Gastrocnemius medialis (tissue), 4 donors: ENCODE results near the gene MXI1.
"Not testable (repeated sequence)": the region's sequence is repeated elsewhere in the genome, so short reads cannot be mapped to it uniquely, and the experiment has no call there.

Experiments used
- POLR2A ChIP-seq, 2 donors: fragments of 450-650 bp; IDR thresholded peaks; one replicate each; pipeline ENCODE4 v1.6.1; 2017; ENCODE audit warnings: antibody characterized with exemption in 2 of 2, mild to moderate bottlenecking in 2 of 2, moderate library complexity in 2 of 2
- TF ChIP-seq, protein P1 (sequence below), 5 experiments: fragments of 450-650 bp in 3 of 5; fragments of 200-600 bp in 2 of 5; sonication (generic) in 2 of 5; IDR thresholded peaks in 4 of 5; conservative IDR thresholded peaks in 1 of 5; 1 replicate in 4 of 5; 2 replicates in 1 of 5; pipeline ENCODE4 v1.5.1; 2016 to 2019; ENCODE audit warnings: antibody characterized with exemption in 5 of 5, mild to moderate bottlenecking in 3 of 5, moderate library complexity in 3 of 5

GRCh38 chr10:110251392-110251791 lies 44.0 kb downstream of the MXI1 start:
- TF ChIP-seq, protein P1, sequence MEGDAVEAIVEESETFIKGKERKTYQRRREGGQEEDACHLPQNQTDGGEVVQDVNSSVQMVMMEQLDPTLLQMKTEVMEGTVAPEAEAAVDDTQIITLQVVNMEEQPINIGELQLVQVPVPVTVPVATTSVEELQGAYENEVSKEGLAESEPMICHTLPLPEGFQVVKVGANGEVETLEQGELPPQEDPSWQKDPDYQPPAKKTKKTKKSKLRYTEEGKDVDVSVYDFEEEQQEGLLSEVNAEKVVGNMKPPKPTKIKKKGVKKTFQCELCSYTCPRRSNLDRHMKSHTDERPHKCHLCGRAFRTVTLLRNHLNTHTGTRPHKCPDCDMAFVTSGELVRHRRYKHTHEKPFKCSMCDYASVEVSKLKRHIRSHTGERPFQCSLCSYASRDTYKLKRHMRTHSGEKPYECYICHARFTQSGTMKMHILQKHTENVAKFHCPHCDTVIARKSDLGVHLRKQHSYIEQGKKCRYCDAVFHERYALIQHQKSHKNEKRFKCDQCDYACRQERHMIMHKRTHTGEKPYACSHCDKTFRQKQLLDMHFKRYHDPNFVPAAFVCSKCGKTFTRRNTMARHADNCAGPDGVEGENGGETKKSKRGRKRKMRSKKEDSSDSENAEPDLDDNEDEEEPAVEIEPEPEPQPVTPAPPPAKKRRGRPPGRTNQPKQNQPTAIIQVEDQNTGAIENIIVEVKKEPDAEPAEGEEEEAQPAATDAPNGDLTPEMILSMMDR (IDR thresholded peaks at IDR 0.05 in 4 of 5, conservative IDR thresholded peaks at IDR 0.05 in 1 of 5) = not testable (repeated sequence)
- not testable (repeated sequence) for TF ChIP-seq POLR2A (IDR thresholded peaks at IDR 0.05)
